AG04450 (cell line): ENCODE measurements around the gene OSBPL6. TPM values are rescaled to one million over a fixed set of nuclear protein-coding genes. Genes with fewer than 3 reads are reported as not detected.

Source experiments
- CTCF ChIA-PET: fragments of 300-600, 350-600 bp; formaldehyde crosslinking; extraction: SDS; loops from one replicate; lab custom pipeline; 2022; ENCODE audit warnings: antibody characterized with exemption, inconsistent platforms; lab: Charles Lee
- POLR2A ChIA-PET: fragments of 350-600 bp; formaldehyde crosslinking; extraction: SDS; loops from one replicate; lab custom pipeline; 2021; ENCODE audit warnings: antibody characterized with exemption, inconsistent platforms; lab: Yijun Ruan, JAX
- DNase-seq: peaks from one replicate; pipeline ENCODE4 v3.0.0-alpha.2; 2011; ENCODE audit warnings: low read depth, low spot score
- H3K27ac ChIP-seq: one replicate; pipeline ENCODE4 v1.5.1; 2012; ENCODE audit warnings: low read depth, low read length, control low read depth
- H3K27me3 ChIP-seq: one replicate; pipeline ENCODE4 v1.6.0; 2012; ENCODE audit warnings: low read length; ENCODE audit not compliant: control insufficient read depth, insufficient read depth
- H3K4me3 ChIP-seq: 2 replicates; pipeline ENCODE4 v1.5.1; 2011; ENCODE audit warnings: mild to moderate bottlenecking, low read depth, low read length, control low read depth
- H3K9me3 ChIP-seq: 2 replicates; pipeline ENCODE4 v1.5.1; 2012; ENCODE audit warnings: low read length; ENCODE audit not compliant: control insufficient read depth, insufficient read depth
- polyA plus RNA-seq: library from polyadenylated mRNA; depleted of rRNA; stranded (reverse); fragments of >200 nt; gene quantifications from 2 replicates; pipeline ENCODE4 v1.2.3, GENCODE V29; 2011
- TF ChIP-seq, protein P1 (sequence below): IDR thresholded peaks from 2 replicates; pipeline ENCODE4 v1.5.1; 2011; ENCODE audit warnings: low read depth, low read length, control low read depth, inconsistent platforms

The OSBPL6 gene
- polyA plus RNA-seq, 1 experiment: 5.0 TPM

DNA sequence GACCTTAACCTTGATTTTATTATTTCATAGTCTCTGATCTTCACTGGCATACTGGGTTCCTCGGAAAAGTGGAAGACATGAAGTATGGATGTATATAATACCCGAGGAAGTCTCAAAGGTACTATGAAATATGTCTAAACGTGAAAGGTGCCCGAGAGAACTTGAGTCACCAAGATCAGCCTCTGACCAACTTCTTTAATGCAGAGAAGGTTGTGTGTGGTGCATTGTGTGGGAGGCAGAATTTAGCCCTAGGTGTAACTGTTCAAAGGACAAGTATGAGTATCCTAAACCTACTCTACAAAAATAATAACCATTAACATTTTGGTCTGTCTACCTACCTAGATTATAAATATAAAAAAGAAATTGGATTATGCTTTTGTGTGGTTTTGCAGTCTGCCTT is 36.1 kb downstream of the OSBPL6 start:
- TF ChIP-seq, protein P1, sequence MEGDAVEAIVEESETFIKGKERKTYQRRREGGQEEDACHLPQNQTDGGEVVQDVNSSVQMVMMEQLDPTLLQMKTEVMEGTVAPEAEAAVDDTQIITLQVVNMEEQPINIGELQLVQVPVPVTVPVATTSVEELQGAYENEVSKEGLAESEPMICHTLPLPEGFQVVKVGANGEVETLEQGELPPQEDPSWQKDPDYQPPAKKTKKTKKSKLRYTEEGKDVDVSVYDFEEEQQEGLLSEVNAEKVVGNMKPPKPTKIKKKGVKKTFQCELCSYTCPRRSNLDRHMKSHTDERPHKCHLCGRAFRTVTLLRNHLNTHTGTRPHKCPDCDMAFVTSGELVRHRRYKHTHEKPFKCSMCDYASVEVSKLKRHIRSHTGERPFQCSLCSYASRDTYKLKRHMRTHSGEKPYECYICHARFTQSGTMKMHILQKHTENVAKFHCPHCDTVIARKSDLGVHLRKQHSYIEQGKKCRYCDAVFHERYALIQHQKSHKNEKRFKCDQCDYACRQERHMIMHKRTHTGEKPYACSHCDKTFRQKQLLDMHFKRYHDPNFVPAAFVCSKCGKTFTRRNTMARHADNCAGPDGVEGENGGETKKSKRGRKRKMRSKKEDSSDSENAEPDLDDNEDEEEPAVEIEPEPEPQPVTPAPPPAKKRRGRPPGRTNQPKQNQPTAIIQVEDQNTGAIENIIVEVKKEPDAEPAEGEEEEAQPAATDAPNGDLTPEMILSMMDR: no peak
- Histone ChIP-seq H3K9me3 (no peaks in the 10 kb centered on the region), H3K4me3 (no peak overlapping the region), H3K27ac (no peak overlapping the region), H3K27me3 (no peaks in the 10 kb centered on the region)
- ChIA-PET POLR2A (no interaction called here), CTCF (no interaction called here)
- DNase-seq: no peak

DNA sequence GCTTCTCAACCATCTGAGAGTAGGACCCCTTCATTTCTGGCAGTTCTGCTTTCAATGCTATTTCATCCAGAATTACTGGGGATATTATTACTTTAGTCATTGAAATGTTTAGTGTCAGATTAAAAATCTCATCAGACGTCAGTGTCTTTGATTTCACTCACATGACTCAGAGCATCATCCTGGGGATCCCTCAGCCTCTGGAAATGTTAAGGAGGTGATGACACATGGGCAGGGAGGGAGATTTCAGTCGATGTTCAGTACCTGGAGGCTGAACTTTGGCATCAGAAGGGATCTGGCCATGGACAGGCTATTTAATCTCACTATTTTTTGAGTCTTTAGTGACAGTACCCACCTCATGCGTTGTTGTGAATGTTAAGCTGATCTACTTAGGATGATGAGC is 39.1 kb downstream of the OSBPL6 start:
- Histone ChIP-seq H3K27ac (no peak overlapping the region), H3K27me3 (no peaks in the 10 kb centered on the region), H3K9me3 (no peaks in the 10 kb centered on the region), H3K4me3 (no peak overlapping the region)
- ChIA-PET CTCF (interaction anchor here (2.0 kb wide), 1 partner anchor 25 kb away, joined by 10 read pairs; no protein-coding TSS in a partner anchor), POLR2A (no interaction called here)
- no peak for DNase-seq
- TF ChIP-seq, protein P1: no peak

DNA sequence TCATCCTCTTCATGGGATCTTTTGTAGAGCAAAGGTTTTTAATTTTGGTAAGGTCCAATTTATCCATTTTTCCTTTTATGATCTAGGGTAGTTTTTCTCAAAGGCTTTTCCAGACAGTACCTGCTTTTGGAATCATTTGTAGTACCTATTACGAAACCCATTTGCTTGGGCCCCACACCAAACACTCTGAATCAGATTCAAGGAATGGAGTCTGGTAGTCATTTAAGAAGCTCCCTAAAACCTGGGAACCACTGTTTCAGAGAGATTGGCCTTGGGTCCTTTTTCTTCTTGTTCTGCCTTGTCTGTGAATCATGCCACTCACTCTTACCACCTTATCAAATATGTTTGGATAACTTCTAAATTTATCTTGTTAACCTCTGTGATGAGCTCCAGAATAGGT is 40.3 kb downstream of the OSBPL6 start:
- CTCF ChIA-PET: no interaction called here
- H3K9me3 ChIP-seq: no peaks in the 10 kb centered on the region
- POLR2A ChIA-PET: no interaction called here
- no peak overlapping the region for H3K27ac ChIP-seq
- TF ChIP-seq, protein P1: no peak
- no peak overlapping the region for H3K4me3 ChIP-seq
- DNase-seq: no peak
- H3K27me3 ChIP-seq: no peaks in the 10 kb centered on the region

DNA sequence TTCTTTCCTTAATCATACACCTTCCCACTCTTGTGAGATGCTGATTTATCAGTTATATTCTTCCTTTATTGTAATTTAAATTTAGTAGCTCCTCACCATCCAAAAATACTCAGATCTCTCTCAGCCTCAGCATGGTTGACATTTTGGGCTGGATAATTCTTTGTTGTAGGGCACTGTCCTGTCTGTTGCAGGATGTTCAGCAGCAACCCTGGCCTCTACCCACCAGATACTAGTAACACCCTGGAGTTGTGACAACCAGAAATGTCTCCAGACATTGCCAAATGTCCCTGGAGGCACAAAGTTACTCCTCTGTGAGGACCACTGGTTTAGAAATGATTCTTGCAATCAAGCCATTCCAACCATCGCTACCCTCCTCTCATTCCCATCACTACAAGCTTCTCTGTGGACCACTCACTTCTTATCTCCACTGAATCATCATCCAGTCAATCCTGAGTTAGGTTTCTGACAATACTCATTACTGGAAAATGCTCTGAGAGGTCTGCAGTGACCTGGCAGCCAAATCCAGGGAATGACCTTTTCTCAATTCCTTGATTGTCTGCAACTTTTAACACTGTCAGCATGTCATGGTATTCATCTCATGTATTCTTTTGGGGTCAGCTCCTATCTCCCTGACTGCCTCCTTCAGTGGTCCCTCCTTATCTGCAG is 43.3 kb downstream of the OSBPL6 start:
- CTCF ChIA-PET: no interaction called here
- Histone ChIP-seq H3K4me3 (no peak overlapping the region), H3K27me3 (no peaks in the 10 kb centered on the region), H3K9me3 (no peaks in the 10 kb centered on the region), H3K27ac (no peak overlapping the region)
- DNase-seq: no peak
- TF ChIP-seq, protein P1: no peak
- POLR2A ChIA-PET: no interaction called here

DNA sequence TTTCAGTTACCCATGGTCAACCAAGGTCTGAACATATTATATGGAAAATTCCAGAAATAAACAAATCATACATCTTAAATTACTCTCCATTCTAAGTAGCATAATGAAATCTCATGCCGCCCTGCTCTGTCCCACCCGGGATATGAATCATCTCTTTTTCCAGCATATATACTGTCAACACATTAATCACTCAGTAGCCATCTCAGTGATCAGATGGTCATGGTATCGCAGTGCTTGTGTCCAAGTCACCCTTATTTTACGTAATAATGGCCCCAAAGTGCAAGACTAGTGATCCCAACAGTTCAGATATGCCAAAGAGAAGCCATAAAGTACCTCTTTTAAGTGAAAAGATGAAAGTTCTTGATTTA is 43.8 kb downstream of the OSBPL6 start:
- no peak for DNase-seq
- TF ChIP-seq, protein P1: no peak
- Histone ChIP-seq H3K4me3 (no peak overlapping the region), H3K27ac (no peak overlapping the region), H3K27me3 (no peaks in the 10 kb centered on the region), H3K9me3 (no peaks in the 10 kb centered on the region)
- ChIA-PET CTCF (no interaction called here), POLR2A (no interaction called here)
